ENCODE measurements around the gene NTRK2.

The NTRK2 gene

DNA sequence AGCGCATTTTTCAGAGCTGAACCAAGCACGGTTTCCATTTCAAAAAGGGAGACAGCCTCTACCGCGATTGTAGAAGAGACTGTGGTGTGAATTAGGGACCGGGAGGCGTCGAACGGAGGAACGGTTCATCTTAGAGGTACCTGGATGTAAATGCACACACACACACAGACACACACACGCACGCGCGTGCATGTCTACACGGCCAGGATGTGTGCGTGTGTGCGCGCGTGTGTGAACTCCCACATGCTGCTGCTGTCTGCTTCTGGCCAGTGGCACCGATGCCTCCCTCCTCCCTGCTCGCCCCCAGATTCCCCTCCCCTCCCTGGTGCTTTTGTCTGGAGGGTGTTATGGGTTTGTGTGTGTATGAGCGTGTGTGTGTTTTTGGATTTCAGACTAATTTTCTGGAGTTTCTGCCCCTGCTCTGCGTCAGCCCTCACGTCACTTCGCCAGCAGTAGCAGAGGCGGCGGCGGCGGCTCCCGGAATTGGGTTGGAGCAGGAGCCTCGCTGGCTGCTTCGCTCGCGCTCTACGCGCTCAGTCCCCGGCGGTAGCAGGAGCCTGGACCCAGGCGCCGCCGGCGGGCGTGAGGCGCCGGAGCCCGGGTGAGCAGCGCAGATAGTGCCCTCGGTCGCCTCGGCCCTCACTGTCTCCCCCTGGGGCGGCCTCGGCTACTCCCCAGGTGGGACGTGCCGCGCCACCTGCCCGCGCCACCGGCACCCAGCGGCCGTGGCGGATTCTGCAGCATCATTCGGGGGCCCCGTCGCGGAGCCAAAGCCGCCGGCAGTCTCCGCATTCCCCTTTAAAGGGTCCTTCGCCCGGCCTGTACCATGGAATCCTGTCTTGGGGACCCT is at the start of gene NTRK2:
TSS of gene NTRK2 (plus strand) at position 442 of the 850 bp plus-strand sequence. CDS start 1,020 bp downstream, outside the sequence.
- DNase-seq = peak; percentile 13

DNA sequence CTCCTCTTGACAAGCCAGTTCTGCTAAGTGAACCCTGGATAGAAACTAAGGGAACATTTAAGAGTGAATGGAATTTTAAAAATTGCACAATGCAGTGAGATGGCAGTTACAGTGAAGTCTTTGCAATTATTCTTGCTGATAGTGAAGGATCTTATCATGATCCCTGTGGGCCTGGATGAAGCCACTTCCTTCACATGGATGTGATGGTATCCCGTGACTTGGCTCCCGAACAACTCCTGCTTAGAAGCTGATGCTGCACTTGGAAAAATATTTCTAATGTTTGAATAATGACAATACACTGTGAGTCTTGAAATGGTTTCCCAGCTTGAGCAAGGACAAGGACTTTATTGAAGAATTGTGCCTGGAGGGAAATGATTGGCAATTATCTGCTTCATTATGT is 49.2 kb upstream of the NTRK2 start:
- DNase-seq = no peak

DNA sequence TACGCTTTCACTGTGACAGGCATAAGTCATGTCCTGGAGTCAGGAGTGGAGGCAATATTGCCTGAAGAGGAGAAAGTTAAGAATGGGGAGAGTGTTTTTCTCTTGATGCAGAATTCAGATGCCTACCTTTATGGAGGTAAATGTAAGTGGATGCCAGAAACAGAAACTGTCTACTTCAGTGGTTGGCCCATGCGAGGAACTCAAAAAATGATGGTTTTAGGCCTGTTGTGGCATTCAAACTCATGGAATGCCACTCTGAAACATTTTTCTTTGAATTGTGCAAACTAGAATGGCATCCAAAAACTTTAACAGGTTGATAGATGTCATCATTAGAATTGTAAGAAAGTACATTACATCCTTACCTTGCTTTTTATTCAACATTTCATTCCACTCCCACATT is 47.7 kb upstream of the NTRK2 start:
- no peak for DNase-seq

DNA sequence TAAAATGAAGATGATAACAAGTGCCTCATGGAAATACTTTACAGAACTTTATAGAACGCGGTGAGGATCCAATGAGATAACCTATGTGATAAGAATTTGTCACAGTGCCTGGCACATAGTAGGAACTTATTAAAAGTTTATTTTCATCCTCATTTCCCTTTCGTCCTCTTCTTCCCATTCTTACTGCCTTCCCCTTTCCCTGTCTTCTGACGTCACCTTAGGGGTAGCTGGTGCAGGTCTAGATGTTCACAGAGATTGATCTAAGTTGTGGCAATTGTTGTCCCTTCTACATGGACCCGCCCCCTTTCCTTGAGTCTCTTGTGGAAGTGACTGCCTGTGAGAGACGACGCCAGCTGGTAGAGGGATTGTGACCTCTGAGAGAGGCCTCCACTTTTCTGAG is 46.5 kb upstream of the NTRK2 start:
- no peak for DNase-seq

DNA sequence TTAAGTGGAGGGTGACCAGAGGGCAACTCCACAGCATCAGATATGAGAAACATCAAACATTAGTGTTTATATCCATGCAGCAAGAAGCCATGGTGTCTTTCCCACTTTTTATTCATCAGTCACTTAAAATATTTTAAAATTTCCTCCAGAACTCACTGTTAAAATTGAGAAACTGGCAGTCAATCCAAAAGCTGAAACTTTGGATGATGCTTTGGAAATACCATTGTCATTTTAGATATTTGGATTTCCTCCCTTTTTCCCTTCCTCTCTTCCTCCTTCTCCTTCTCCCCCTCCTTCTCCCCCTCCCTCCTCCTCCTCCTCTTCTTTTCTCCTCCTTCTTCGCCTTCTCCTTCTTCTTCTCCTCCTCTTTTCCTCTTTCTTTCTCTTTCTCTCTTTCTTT is 33.1 kb upstream of the NTRK2 start:
- DNase-seq = no peak

DNA sequence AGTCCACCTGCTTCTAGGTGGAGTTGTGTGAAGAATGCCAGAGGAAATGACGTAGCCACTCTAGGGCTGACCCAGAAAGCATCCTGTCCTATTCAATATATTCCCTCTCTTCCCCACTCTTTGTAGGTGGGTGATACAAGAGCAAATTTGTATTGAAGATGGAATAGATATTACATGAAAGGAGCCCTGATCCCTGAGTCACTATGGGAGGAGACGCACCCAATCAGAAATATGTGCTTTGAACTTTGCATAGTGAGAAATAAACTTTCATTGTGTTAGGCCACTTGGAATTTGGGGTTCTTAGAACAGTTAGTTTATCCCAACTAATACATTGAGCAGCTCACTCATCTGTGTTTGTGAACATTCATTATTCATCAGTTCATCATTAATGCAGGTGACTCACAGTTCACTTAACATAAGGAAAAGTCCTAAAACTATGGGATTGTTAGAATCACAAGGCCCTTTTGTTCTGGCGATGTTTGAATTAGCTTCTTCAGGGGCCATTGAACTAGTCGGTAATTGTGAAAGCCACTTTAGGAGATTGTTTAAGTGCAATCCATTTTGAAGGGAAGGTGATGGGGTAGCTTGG is 26.9 kb upstream of the NTRK2 start:
- DNase-seq = no peak

DNA sequence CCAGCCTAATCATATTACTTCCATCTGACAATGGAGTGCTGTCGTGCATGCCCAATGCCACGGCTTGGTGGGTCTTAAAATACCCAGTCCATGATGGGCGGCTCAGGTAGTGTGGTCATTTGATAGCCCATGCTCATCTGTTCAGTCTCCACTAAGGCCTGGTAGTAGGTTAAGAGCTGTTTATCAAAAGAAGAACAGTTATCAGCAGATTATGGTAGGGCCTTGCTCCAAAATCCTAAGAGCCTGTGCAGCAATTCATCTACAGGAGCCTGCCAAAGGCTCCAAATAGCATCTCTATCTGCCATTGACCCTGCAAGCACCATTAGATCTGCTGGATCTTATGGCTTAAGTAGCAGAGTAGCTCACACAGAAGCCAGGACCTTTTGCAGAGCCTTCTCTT is 21.8 kb upstream of the NTRK2 start:
- DNase-seq = no peak

DNA sequence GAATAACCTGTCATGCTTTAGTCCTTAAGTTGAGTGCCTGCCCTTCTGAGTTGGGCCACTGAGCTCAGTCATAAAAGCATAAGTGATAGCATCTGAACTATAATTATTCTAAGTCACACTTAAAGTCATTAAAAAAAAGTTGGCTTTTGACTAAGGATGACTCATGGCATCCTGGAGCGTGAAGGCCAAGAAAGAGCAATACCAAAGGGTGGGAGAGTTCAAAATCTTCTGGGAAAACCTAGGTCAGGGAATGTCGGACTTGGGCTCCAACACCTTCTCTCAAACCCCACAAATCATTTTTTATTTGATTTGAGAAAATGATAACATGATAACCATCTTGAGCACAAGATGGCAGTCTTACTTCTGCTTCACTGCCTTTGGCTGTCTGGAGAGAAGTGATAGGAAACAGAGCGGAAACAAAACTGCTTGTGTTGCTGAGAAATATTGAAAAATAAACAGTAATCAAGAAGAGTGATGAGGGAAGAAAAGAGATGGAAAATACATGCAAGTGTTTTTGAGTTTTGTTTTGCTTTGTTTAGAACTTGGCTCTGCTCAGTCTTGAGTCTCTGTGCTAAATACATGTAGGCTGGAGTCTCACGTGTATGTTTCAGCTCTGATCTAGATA is 16.9 kb upstream of the NTRK2 start:
- no peak for DNase-seq

DNA sequence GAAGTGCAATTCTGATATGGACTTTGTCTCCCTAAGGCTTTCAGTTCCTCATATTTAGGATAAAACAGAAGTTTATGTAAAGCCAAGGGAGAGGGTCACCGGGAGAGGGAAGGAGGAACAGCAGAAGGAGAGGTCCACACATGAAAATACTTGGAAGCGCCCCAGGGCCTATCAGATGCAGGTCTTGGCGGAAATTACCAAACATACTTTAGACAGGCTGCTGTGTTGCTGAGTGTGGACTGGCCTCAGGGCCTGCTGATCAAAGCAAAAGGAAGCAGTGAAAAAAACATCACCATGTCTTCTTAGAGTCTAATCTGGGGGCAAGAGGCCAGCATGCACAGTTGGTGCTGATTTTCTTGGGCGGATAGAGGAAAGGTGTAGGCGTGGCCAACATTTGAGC is 14.1 kb upstream of the NTRK2 start:
- no peak for DNase-seq

DNA sequence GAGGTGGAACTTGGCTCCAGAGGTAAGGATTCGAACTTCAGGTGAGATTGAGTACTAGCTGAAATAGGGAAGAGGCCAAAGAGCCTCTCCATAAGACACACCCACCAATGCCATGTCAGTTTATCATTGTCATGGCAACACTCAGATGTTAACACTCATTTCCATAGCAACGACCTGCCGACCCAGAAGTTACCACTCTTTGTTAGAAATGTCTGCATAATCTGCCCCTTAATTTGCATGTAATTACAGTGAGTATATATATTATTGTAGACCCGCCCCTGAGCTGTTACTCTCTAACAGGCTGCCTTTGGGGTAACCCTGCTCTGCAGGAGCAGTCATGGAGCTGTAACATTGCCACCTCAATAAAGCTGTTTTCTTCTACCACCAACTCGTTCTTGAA is 10.2 kb upstream of the NTRK2 start:
- DNase-seq = no peak

DNA sequence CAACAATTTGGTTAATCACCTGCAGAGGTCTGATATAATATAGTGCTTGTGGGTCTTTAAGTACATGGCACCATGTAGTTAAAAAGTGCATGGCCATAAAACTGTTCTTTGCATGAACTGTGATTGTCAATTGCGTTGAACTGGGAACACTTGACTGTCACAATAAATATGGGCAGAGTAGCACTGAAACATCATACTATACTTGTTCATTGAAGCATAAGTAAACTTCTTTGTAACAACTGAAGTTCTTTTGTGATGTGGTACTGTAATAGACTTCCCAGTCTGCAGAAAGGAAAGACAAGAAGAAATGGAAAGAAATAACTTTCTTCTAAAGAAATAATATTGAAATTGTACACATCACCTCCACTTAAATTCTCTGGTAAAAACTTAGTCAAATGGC is 9.8 kb upstream of the NTRK2 start:
- no peak for DNase-seq

DNA sequence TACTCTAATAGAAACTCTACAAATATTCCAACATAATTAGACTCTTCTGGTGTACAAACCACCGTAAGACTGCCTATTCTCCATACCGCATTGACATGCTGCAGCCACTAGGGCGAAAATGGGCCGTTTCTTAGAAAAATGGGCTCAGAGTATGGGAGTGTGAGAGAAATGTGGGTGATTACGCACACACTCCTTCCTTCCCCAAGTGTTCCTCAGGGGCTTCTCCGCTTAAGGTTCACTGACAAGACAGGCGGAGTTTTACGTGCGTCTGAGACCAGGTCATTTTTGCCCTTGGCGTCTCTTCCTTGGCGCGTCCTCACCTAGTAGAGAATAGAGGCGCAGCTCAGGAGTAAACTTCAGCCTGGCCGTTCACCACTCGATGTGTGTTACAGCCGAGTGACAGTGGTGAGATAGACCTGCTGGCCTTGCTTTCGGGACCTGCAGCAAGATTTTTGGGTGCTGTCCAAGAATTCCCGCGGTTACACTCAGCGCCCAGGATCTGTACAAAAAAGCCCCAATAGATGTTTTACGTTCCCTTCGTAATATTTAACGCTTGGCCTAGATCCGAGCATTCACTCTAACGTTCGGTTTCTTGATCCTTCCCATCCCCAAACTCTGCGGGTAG is 1.8 kb upstream of the NTRK2 start:
- peak; percentile 25 for DNase-seq

DNA sequence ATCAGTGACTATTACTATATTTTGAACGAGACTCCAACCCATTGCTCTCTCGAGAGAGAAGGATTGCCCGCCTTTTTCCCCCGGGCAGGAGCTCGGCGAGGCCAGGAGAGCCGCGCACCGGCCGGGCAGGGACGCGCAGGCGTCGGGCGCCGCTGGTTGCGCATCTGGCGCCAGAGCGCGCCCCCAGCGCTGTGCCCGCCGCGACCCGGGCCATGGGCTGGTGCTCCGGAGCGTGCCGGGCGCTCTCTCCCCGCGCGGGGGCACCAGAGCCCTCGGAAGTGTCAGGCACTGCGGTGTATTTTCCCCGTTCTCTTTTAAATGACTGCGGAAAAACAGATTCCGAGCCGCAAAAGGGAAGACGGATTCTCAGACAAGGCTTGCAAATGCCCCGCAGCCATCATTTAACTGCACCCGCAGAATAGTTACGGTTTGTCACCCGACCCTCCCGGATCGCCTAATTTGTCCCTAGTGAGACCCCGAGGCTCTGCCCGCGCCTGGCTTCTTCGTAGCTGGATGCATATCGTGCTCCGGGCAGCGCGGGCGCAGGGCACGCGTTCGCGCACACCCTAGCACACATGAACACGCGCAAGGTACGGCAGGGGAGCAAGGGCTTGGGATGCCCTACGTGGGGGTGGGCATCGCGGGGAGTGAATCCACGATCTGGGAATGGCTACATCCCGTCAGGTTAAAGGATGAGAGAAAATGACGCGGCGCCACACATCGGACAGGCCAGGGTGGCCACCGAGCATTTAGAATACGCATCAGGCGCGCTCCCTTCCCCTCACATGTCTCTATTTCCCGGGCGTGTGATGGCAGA is 1.1 kb upstream of the NTRK2 start:
- DNase-seq = peak; percentile 77

DNA sequence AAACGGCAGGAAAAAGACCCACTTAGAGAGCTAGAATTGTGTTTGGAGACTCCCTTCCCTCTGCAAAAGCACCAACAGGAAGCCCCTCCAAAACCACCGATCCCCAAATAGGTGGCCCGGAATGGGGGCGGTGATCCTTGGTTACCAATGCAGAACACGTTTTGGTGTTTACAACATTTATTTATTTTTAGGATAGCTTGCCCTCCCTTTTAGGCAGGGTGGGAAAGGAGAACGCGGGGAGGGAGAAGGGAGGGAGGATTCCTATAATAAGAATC is 579 bp upstream of the NTRK2 start:
- no peak for DNase-seq

DNA sequence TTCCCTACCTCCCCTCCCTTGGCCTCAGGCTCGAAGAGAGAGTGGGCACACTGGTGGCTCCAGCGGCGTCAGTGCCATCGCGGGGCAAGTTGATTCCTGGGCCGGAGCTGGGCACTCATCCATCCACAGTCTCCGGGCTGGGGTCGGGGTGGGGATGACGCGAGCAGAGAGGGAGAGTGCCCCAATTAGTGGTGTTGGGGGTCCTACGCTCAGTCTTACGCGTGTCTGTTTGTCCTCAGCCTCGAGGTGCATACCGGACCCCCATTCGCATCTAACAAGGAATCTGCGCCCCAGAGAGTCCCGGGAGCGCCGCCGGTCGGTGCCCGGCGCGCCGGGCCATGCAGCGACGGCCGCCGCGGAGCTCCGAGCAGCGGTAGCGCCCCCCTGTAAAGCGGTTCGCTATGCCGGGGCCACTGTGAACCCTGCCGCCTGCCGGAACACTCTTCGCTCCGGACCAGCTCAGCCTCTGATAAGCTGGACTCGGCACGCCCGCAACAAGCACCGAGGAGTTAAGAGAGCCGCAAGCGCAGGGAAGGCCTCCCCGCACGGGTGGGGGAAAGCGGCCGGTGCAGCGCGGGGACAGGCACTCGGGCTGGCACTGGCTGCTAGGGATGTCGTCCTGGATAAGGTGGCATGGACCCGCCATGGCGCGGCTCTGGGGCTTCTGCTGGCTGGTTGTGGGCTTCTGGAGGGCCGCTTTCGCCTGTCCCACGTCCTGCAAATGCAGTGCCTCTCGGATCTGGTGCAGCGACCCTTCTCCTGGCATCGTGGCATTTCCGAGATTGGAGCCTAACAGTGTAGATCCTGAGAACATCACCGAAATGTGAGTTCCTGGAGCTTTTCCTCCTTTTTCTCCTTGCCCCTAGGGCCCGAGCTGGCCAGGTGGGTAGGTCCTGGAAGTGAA is 861 bp downstream of the NTRK2 start:
- DNase-seq = peak; percentile 21

DNA sequence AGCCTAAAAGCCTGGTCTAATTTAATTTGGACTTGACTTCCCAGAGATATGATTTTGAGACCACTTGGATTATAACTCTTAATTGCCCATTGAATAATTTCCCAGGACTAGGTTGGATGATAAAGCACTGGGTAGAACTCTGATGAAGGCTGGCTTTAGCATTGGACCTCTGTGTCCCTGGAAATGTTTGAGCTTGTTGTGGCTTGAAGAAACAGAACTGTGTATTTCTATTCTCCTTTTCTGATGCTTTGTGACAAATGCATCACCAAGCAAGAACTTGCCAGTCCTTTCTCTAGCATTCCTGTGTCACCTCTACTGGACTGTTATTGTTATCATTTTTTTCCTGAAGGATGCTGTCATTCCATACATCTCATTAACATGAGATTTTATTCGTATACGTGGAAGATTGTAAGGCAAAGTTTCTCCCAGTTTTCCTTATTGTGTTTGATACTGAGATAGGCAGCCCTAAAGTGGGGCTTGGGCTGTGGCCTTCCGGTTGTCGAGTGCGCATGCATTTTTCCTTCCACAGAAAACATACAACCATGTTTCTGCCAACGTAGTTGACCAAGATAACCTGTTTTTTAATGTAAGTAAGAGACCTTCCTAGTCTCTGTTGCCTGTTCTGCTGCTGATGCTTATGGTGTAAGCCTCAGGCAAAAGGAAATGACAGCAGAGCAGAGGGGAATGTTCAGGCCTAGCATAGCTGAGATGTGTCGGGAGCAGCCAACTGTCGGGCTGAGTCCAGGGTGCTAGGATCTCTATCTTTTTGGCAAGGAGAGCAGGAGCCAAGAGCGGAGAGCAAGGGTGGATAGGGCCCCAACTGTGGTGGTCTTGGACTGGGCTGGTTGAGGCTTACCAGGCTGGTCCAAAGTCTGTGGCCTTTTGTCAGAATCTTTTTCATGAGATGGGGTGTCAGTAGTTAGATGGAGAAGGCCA is 2.3 kb downstream of the NTRK2 start:
- no peak for DNase-seq

DNA sequence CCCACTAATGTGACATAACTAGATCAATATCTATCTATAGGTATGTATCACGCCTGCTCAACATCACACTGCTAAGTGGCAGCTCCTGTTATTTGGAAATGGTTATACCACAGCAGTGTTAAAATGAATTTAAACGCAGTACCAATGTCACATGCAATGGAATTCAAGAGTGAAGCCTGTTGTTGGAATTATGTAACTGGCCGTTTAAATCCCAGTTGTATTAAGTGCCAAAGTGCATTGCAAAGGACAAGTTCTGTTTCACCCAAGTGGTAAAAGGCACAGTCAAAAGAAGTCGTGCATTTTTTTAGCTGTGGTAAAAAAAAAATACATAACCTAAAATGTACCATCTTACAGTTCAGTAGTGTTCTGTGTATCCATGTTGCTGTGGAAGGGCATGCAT is 4.3 kb downstream of the NTRK2 start:
- no peak for DNase-seq

DNA sequence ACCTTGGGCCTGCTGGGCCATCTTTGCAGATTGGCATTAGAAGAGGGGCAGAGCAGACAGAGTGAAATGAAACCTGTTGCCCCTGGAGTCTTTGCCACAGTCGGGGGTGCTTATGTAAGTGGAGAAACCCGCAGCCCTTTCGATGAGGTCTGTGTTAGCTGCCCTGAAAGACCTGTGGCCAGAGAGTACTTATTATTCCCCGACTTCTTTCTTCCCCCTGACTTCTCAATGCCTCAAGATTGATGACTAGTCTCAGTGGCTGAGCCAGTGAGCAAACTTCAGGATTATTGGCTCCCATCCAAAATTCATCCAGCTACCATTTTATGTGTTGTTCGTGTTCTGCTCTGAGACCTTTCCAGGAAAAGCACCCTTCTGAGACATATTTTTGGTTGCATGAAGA is 7.6 kb downstream of the NTRK2 start:
- no peak for DNase-seq

DNA sequence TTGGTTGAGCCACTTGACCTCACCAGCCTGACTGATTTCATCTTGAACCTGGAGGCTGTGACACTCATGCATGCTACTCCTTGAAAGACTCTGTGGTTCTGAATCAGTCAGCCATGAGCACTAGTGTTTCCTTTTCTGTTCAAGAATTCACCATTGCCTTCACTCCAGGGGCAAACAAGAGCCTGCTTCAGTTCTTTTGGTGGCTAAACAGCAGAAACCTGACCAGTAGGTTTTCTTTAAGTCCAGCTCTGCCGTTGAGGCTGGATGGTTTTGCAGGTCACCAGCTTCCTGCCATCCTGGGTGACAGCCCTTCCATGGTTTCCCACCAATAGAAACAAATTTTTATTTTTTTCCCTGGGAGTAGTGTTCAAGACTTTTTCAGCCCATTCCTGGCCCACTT is 10.0 kb downstream of the NTRK2 start:
- DNase-seq = no peak

DNA sequence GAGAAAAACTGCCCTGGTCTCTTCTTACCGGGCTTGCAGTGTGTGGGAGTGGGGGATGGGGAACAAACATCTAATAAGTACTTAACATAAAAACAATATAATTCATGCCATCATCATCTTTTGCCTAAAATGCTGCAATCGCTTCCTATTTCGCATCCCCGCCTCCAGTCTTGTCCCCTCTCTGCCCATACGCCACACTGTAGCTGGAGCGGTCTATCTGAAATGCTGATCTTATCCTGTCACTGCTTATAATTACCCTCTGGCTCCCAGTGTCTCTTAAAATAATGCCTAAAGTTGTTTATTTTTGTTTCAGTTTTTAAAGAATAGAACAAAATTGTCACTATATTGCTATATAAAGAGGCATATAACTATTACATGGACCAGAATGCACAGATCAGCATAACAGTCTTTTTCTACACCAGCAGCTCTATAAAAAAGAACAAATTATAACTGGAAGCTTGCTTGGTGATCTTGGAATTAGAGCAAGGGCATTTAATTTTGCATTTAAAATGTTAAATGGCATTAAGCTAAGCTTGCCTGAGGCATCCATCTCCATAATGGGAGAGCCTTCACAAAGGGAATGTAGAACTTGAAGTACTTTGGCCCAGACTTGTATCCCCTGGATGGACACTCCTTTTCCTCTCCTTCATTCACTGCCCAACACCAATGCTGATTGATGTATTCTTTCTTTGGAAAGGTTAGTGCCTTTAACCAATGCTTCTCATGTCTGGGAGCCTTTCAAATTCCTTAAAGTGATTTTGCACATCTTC is 12.2 kb downstream of the NTRK2 start:
- no peak for DNase-seq
